HepG2 (cell line): ENCODE data around the gene EIF5. TPM values are rescaled to one million over a fixed set of nuclear protein-coding genes. Genes with fewer than 3 reads are reported as not detected.

Experiments used
- ATAC-seq: fragments of 200-7000 bp; cut with Tn5 transposase; 3 replicates; pipeline ENCODE4 v1.9.1; 2020; ENCODE audit warnings: mild to moderate bottlenecking, moderate library complexity
- BruUV-seq: library from RNA; stranded (reverse); fragments of 400-500 nt; replicated peaks from 2 replicates; lab custom pipeline; 2021; lab: Mats Ljungman, UMichigan
- CTCF ChIA-PET: fragments of 300-600 bp; formaldehyde crosslinking; extraction: SDS; loops from one replicate; lab custom pipeline; 2021; ENCODE audit warnings: low total read pairs, inconsistent platforms, low intra/inter-chr PET ratio; lab: Yijun Ruan, JAX
- POLR2A ChIA-PET: fragments of 350-600 bp; sonication (Branson Sonifier 250); formaldehyde crosslinking; loops from one replicate; lab custom pipeline; 2020; ENCODE audit warnings: antibody characterized with exemption, inconsistent platforms; lab: Yijun Ruan, JAX
- DNase-seq: peaks from one replicate; pipeline ENCODE4 v3.0.0-alpha.2; 2015; ENCODE audit warnings: low spot score
- FAIRE-seq: peaks from 3 replicates; lab custom pipeline; 2011; peaks lifted over from hg19 to GRCh38; lab: Jason Lieb, UNC
- H2AFZ ChIP-seq: one replicate; pipeline ENCODE4 v1.6.1; 2011; ENCODE audit warnings: low read length, inconsistent platforms
- H3K27ac ChIP-seq: fragments of 300-600 bp; 3 replicates; pipeline ENCODE4 v1.8.0; 2011; ENCODE audit warnings: mixed run types, mild to moderate bottlenecking, mixed read lengths, low read length, inconsistent platforms; ENCODE audit not compliant: insufficient read depth; ENCODE audit errors: extremely low read length
- H3K27me3 ChIP-seq, 2 experiments: fragments of 200-600 bp in 1 of 2; 2 replicates in 1 of 2; 3 replicates in 1 of 2; pipeline versions ENCODE4 v1.6.0 to v1.8.0; 2011; ENCODE audit warnings: low read length in 2 of 2, mild to moderate bottlenecking in 2 of 2, moderate library complexity in 2 of 2, inconsistent platforms in 1 of 2; ENCODE audit not compliant: insufficient read depth in 2 of 2, control insufficient read depth in 1 of 2
- H3K36me3 ChIP-seq, 2 experiments: fragments of 200-600 bp in 1 of 2; replicated peaks in 1 of 2; 2 replicates in 1 of 2; 3 replicates in 1 of 2; pipeline versions ENCODE4 v1.5.1 to v1.8.0; 2011; ENCODE audit warnings: low read length in 2 of 2, inconsistent platforms in 1 of 2; ENCODE audit not compliant: insufficient read depth in 2 of 2, control insufficient read depth in 1 of 2
- H3K4me1 ChIP-seq: 2 replicates; pipeline ENCODE4 v1.5.1; 2012; ENCODE audit warnings: low read length, inconsistent platforms; ENCODE audit not compliant: insufficient read depth
- H3K4me2 ChIP-seq: 2 replicates; pipeline ENCODE4 v1.6.0; 2011; ENCODE audit warnings: low read depth, low read length, inconsistent platforms
- H3K4me3 ChIP-seq, 3 experiments: fragments of 200-600 bp in 1 of 3; sonication (generic), shearing (Covaris generic) in 1 of 3; replicated peaks in 1 of 3; 2 replicates each; pipeline ENCODE4 v1.5.1; 2011 to 2016; ENCODE audit warnings: low read length in 3 of 3, inconsistent platforms in 2 of 3, low read depth in 2 of 3, mild to moderate bottlenecking in 2 of 3, control low read depth in 1 of 3, mixed read lengths in 1 of 3; ENCODE audit not compliant: insufficient read depth in 1 of 3
- H3K79me2 ChIP-seq: one replicate; pipeline ENCODE4 v1.6.1; 2011; ENCODE audit warnings: low read length, inconsistent platforms; ENCODE audit not compliant: insufficient read depth
- H3K9ac ChIP-seq: 2 replicates; pipeline ENCODE4 v1.6.0; 2011; ENCODE audit warnings: mild to moderate bottlenecking, low read depth, low read length, inconsistent platforms; ENCODE audit not compliant: insufficient read depth
- H3K9me3 ChIP-seq: 2 replicates; pipeline ENCODE4 v1.5.1; 2012; ENCODE audit warnings: mild to moderate bottlenecking, low read length
- H4K20me1 ChIP-seq: 2 replicates; pipeline ENCODE4 v1.6.0; 2011; ENCODE audit warnings: inconsistent platforms, mild to moderate bottlenecking, low read length, moderate library complexity; ENCODE audit not compliant: insufficient read depth
- CEBPG ChIP-seq: IDR thresholded peaks from 2 replicates; pipeline ENCODE4 v1.6.1; 2016
- ESRRA ChIP-seq: sonication (generic); formaldehyde crosslinking; IDR thresholded peaks from 2 replicates; pipeline ENCODE4 v1.5.1; 2020; ENCODE audit warnings: mild to moderate bottlenecking, low read depth, missing genetic modification reagents
- HNRNPH1 ChIP-seq: fragments of 200-400 bp; formaldehyde crosslinking; optimal IDR thresholded peaks from 2 replicates; pipeline ENCODE3; 2017; ENCODE audit warnings: mild to moderate bottlenecking, low read depth, low read length
- HNRNPUL1 ChIP-seq: fragments of 200-400 bp; formaldehyde crosslinking; IDR thresholded peaks from 2 replicates; pipeline ENCODE4 v1.6.1; 2017; ENCODE audit warnings: low read depth, mild to moderate bottlenecking, low read length, moderate library complexity
- KLF6 ChIP-seq: IDR thresholded peaks from 2 replicates; pipeline ENCODE4 v1.8.0; 2016; ENCODE audit warnings: missing biosample characterization, missing genetic modification reagents
- MED8 ChIP-seq: sonication (generic); formaldehyde crosslinking; IDR thresholded peaks from 2 replicates; pipeline ENCODE4 v1.8.1; 2023; ENCODE audit warnings: mild to moderate bottlenecking, missing genetic modification reagents; ENCODE audit not compliant: insufficient replicate concordance
- NONO ChIP-seq, 2 experiments: fragments of 450-650 bp in 1 of 2; sonication (generic) in 1 of 2; formaldehyde crosslinking in 1 of 2; IDR thresholded peaks in 1 of 2; conservative IDR thresholded peaks in 1 of 2; 2 replicates each; pipeline versions ENCODE4 v1.6.1 to v1.8.0; 2017 to 2022; ENCODE audit warnings: mild to moderate bottlenecking in 1 of 2, missing genetic modification reagents in 1 of 2, moderate library complexity in 1 of 2
- RFX5 ChIP-seq: IDR thresholded peaks from 2 replicates; pipeline ENCODE4 v1.6.1; 2011; ENCODE audit warnings: low read depth, low read length, improper control_type of control experiment
- RNF2 ChIP-seq: fragments of 450-650 bp; conservative IDR thresholded peaks from 2 replicates; pipeline ENCODE4 v1.6.1; 2016; ENCODE audit warnings: low read depth
- SMAD9 ChIP-seq: sonication (generic); formaldehyde crosslinking; IDR thresholded peaks from 2 replicates; pipeline ENCODE4 v1.5.1; 2020; ENCODE audit warnings: mild to moderate bottlenecking, missing genetic modification reagents
- YEATS4 ChIP-seq: sonication (generic); formaldehyde crosslinking; IDR thresholded peaks from 2 replicates; pipeline ENCODE4 v1.4.0; 2020; ENCODE audit warnings: missing genetic modification reagents, borderline replicate concordance
- ZFP82 ChIP-seq: sonication (generic); formaldehyde crosslinking; IDR thresholded peaks from 2 replicates; pipeline ENCODE4 v1.5.1; 2020; ENCODE audit warnings: mild to moderate bottlenecking, missing genetic modification reagents, borderline replicate concordance
- WGBS: methylation state at CpG from one replicate; pipeline ENCODE4 v1.1.6; 2017; ENCODE audit warnings: low lambda C conversion rate; 5-methylcytosine and 5-hydroxymethylcytosine counted together
- in situ Hi-C: cut with HindIII; loops from 2 replicates; pipeline ENCODE4 v1.10.0; 2017; ENCODE audit warnings: low pct_unique_long_range_greater_than_20kb; ENCODE audit not compliant: extremely low pct_ligation_motif_present
- intact Hi-C: fragments of 100-400 bp; cut with micrococcal nuclease; formaldehyde crosslinking; loops from one replicate; pipeline ENCODE4 v1.10.0; 2022; ENCODE audit not compliant: unreplicated experiment
- polyA plus RNA-seq, 8 experiments: library from polyadenylated mRNA; depleted of rRNA in 3 of 8; stranded (reverse) in 7 of 8; unstranded in 1 of 8; fragments of >200 nt; fragmentation: Illumina TruSeq in 4 of 8; extraction: Trizol in 4 of 8; gene quantifications; 2 replicates each; pipeline versions ENCODE4 v1.2.1 to v1.2.3, GENCODE V29; 2011 to 2016; ENCODE audit warnings: low read depth in 4 of 8, missing spikeins in 1 of 8, mixed read lengths in 1 of 8; ENCODE audit not compliant: insufficient read depth in 1 of 8
- total RNA-seq, 5 experiments: library from RNA; depleted of rRNA; stranded (reverse); fragments of >200 nt; fragmentation: Illumina TruSeq; extraction: Trizol; gene quantifications; 2 replicates each; pipeline ENCODE4 v1.2.3, GENCODE V29; 2016; ENCODE audit warnings: low read depth in 1 of 5
- TF ChIP-seq, protein P1 (sequence below): IDR thresholded peaks from 2 replicates; pipeline ENCODE4 v1.6.1; 2018; ENCODE audit warnings: missing genetic modification reagents, mild to moderate bottlenecking, missing compliant biosample characterization
- TF ChIP-seq, protein P2 (sequence below): sonication (generic); formaldehyde crosslinking; conservative IDR thresholded peaks from 2 replicates; pipeline ENCODE4 v1.8.0; 2022; ENCODE audit warnings: missing genetic modification reagents

Gene EIF5
- total and polyA plus RNA-seq, 2 of the 13 experiments (the other 11 are each of a cell fraction or from before 2014, with no cell fraction given), result 189 to 281 TPM

DNA sequence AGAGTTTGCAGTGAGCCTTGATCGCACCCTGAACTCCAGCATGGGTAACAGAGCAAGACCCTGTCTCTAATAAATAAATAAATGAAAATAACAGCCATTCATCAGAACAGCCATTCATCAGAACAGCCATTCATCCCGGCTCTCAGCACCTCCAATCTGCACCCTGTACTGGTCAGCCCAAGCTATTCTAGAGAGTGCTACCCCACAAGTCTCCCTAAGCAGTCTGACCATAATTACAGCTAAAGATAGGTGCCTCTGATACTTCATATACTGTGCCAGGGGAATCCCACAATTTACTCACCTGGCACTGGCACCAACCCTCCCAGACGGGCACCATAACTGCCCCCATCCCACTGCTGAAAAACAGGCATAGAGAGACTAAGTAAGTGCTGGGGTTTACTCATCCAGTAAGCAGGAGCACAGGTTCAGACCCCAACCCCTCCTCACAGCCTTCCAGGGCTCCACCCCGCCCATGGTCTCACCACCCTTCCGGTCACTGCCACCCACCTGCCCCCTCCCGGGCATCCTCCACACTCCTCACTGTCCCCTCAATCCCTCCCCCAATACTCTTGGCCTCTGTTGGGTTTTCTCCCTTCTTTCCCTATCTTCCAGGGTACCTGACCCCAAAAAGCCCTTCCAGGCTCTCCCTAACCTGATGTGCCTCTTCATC lies 15.2 kb upstream of the EIF5 start (continued):
- TF ChIP-seq ZFP82 (CRISPR knock-in tag), result no peak
- TF ChIP-seq, all 625 proteins: peak for 0

DNA sequence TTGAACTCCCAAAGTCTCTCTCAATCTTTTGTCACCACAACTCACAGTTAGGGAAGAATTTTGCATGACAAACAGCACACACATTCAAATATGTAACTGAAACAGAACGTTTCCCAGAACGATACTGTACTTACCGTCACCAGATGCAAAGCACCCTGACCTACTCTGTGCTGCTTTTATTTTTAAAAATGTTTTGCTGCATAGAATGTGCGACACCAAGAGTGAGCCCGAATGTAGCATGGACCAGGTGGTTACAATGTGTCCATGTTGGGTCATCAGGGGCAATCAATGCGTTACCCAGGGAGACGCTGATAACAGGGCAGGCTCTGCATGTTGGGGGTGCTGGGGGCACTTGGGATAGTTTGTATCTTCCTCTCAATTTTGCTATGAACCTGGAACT lies 14.6 kb upstream of the EIF5 start:
- Histone ChIP-seq H4K20me1 (no peaks in the 10 kb centered on the region), H3K4me1 (peaks cover 27% of the 10 kb centered on the region), H3K4me3 (no peak overlapping the region), H3K79me2 (no peaks in the 10 kb centered on the region), H2AFZ (no peak overlapping the region), H3K9me3 (no peaks in the 10 kb centered on the region), H3K9ac (no peak overlapping the region), H3K27ac (no peak overlapping the region), H3K36me3 (no peaks in the 10 kb centered on the region), H3K27me3 (peaks cover 1 to 8% of the 10 kb centered on the region in 2 experiments; a peak in 2 of 5 replicates), H3K4me2 (no peak overlapping the region)
- ATAC-seq (no peak), FAIRE-seq (no peak), DNase-seq (no peak)
- ChIA-PET CTCF (no interaction called here), POLR2A (no interaction called here)
- BruUV-seq, result no TSS peak
- 74% methylated on average over 7 of the region's 7 CpGs for WGBS
- TF ChIP-seq KLF6, result no peak
- no peak for TF ChIP-seq MED8 (CRISPR knock-in tag)
- no peak for TF ChIP-seq HNRNPUL1
- in situ Hi-C loops (no loop called here), intact Hi-C loops (no loop called here)

DNA sequence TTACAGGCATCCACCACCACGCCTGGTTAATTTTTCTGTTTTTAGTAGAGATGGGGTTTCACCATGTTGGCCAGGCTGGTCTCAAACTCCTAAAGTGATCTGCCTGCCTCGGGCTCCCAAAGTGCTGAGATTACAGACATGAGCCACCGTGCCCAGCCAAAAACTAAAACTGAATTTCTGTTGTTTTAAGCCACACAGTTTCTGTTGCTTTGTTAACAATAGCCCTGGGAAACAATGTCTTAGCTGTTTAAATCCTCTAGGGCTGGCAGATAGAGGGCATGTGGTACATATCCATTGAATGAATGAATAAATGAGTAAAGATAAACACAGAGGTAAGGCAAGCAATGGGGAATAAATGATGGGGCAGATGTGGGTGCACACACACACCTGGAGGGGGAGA lies 8.0 kb upstream of the EIF5 start:
- CTCF ChIA-PET, result no interaction called here
- TF ChIP-seq NONO (IDR thresholded peaks at IDR 0.05) (no peak), NONO (CRISPR knock-in tag; conservative IDR thresholded peaks at IDR 0.05) (no peak), HNRNPH1 (no peak), YEATS4 (CRISPR knock-in tag) (no peak), ESRRA (no peak), RNF2 (no peak), RFX5 (no peak), SMAD9 (CRISPR knock-in tag) (no peak), CEBPG (CRISPR knock-in tag) (no peak)
- TF ChIP-seq, protein P1, sequence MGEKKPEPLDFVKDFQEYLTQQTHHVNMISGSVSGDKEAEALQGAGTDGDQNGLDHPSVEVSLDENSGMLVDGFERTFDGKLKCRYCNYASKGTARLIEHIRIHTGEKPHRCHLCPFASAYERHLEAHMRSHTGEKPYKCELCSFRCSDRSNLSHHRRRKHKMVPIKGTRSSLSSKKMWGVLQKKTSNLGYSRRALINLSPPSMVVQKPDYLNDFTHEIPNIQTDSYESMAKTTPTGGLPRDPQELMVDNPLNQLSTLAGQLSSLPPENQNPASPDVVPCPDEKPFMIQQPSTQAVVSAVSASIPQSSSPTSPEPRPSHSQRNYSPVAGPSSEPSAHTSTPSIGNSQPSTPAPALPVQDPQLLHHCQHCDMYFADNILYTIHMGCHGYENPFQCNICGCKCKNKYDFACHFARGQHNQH (CRISPR knock-in tag), result no peak
- TF ChIP-seq, protein P2, sequence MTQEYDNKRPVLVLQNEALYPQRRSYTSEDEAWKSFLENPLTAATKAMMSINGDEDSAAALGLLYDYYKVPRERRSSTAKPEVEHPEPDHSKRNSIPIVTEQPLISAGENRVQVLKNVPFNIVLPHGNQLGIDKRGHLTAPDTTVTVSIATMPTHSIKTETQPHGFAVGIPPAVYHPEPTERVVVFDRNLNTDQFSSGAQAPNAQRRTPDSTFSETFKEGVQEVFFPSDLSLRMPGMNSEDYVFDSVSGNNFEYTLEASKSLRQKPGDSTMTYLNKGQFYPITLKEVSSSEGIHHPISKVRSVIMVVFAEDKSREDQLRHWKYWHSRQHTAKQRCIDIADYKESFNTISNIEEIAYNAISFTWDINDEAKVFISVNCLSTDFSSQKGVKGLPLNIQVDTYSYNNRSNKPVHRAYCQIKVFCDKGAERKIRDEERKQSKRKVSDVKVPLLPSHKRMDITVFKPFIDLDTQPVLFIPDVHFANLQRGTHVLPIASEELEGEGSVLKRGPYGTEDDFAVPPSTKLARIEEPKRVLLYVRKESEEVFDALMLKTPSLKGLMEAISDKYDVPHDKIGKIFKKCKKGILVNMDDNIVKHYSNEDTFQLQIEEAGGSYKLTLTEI (CRISPR knock-in tag), result no peak

More for the DNA sequence above, 8.0 kb upstream of the EIF5 start:
- POLR2A ChIA-PET, result no interaction called here
- WGBS, result 11% methylated on average over 3 of the region's 3 CpGs
- no peak for FAIRE-seq
- H3K27ac ChIP-seq, result no peak overlapping the region
- no peak overlapping the region for H3K4me2 ChIP-seq
- DNase-seq, result no peak
- intact Hi-C loops, result no loop called here
- peaks cover 25% of the 10 kb centered on the region for H3K4me1 ChIP-seq
- ATAC-seq, result no peak
- H3K4me3 ChIP-seq, result no peak overlapping the region
- in situ Hi-C loops, result no loop called here
- no peaks in the 10 kb centered on the region for H3K79me2 ChIP-seq
- BruUV-seq, result no TSS peak
- no peaks in the 10 kb centered on the region for H3K36me3 ChIP-seq
- peaks cover 4 to 26% of the 10 kb centered on the region in 2 experiments; a peak in 3 of 5 replicates for H3K27me3 ChIP-seq
- H2AFZ ChIP-seq, result no peak overlapping the region
- H4K20me1 ChIP-seq, result no peaks in the 10 kb centered on the region
- no peak overlapping the region for H3K9ac ChIP-seq
- H3K9me3 ChIP-seq, result no peaks in the 10 kb centered on the region
